Left lung (tissue), 10 donors: Measurements from ENCODE around the gene UBE2B. TPM values are rescaled to one million over a fixed set of nuclear protein-coding genes. Genes with fewer than 3 reads are reported as not detected.

Experiments
- ATAC-seq: fragments of 200-7000 bp; cut with Tn5 transposase; one replicate; pipeline ENCODE4 v1.9.1; 2020; ENCODE audit warnings: moderate library complexity
- DNase-seq, 4 donors: peaks; one replicate each; pipeline ENCODE4 v3.0.0-alpha.2; 2013 to 2020
- H3K27ac ChIP-seq, 2 donors: fragments of 200-600 bp; sonication (generic) in 1 of 2; one replicate each; pipeline versions ENCODE4 v1.5.0 to v1.8.0; 2020 to 2021
- H3K27me3 ChIP-seq, 2 donors: fragments of 200-600 bp; sonication (generic) in 1 of 2; one replicate each; pipeline versions ENCODE4 v1.5.0 to v1.8.0; 2020 to 2021
- H3K36me3 ChIP-seq, 2 donors: fragments of 200-600 bp; sonication (generic) in 1 of 2; one replicate each; pipeline versions ENCODE4 v1.5.0 to v1.8.0; 2020 to 2021
- H3K4me1 ChIP-seq, 2 donors: fragments of 200-600 bp; one replicate each; pipeline ENCODE4 v1.8.0; 2021
- H3K4me3 ChIP-seq, 2 donors: fragments of 200-600 bp; sonication (generic) in 1 of 2; one replicate each; pipeline versions ENCODE4 v1.5.0 to v1.8.0; 2020 to 2021; ENCODE audit warnings: mild to moderate bottlenecking in 1 of 2
- H3K9me3 ChIP-seq, 2 donors: fragments of 200-600 bp; sonication (generic) in 1 of 2; one replicate each; pipeline versions ENCODE4 v1.5.0 to v1.8.0; 2020 to 2021
- intact Hi-C, 2 donors: fragments of 100-400 bp; cut with DNase I; formaldehyde crosslinking; loops; one replicate each; pipeline versions ENCODE4 v1.11.2 to v1.14.2; 2022
- polyA plus RNA-seq, 6 donors: library from polyadenylated mRNA; unstranded; fragments of 120-200 nt; gene quantifications; one replicate each; pipeline ENCODE4 v1.2.1, GENCODE V29; 2013; ENCODE audit not compliant: insufficient read length in 6 of 6
- total RNA-seq, 2 donors: library from RNA; stranded (reverse); fragmentation: NEBNext Ultra II Directional; extraction: Animal tissue kit (Norgen Biotek cat#: 25700); gene quantifications; one replicate each; pipeline ENCODE4 v1.2.1, GENCODE V29; 2021
- TF ChIP-seq, protein P1 (sequence below), 2 donors: fragments of 200-600 bp; sonication (generic) in 1 of 2; IDR thresholded peaks; one replicate each; pipeline versions ENCODE4 v1.5.0 to v1.8.0; 2021; ENCODE audit warnings: antibody characterized with exemption in 2 of 2
- donor health status: DM: no; HTN: yes; CAD: no.
- donor health status: DM: no; HTN: no; CAD: no.

The UBE2B gene
- total and polyA plus RNA-seq, 8 donors = 95.9 to 143 (median 124) TPM

GRCh38 chr5:134411228-134411545 is 39.8 kb downstream of the UBE2B start:
- TF ChIP-seq, protein P1, sequence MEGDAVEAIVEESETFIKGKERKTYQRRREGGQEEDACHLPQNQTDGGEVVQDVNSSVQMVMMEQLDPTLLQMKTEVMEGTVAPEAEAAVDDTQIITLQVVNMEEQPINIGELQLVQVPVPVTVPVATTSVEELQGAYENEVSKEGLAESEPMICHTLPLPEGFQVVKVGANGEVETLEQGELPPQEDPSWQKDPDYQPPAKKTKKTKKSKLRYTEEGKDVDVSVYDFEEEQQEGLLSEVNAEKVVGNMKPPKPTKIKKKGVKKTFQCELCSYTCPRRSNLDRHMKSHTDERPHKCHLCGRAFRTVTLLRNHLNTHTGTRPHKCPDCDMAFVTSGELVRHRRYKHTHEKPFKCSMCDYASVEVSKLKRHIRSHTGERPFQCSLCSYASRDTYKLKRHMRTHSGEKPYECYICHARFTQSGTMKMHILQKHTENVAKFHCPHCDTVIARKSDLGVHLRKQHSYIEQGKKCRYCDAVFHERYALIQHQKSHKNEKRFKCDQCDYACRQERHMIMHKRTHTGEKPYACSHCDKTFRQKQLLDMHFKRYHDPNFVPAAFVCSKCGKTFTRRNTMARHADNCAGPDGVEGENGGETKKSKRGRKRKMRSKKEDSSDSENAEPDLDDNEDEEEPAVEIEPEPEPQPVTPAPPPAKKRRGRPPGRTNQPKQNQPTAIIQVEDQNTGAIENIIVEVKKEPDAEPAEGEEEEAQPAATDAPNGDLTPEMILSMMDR (IDR thresholded peaks at IDR 0.05) = no peak
- intact Hi-C loops = loop anchor here in 1 of 2 donors (10.0 kb wide), 1 partner anchor 114 kb away; the partner anchor contains the start of gene JADE2
- H3K4me1 ChIP-seq = peaks cover 15 to 32% of the 10 kb centered on the region in 2 donors
- H3K27me3 ChIP-seq = no peaks in the 10 kb centered on the region
- H3K4me3 ChIP-seq = peak overlapping the region; percentile 84 to 89
- H3K27ac ChIP-seq = peak overlapping the region in 1 of 2 donors; percentile 80
- H3K36me3 ChIP-seq = peaks cover 0 to 8% of the 10 kb centered on the region in 2 donors
- H3K9me3 ChIP-seq = no peaks in the 10 kb centered on the region
- no peak for DNase-seq
- ATAC-seq = no peak

DNA sequence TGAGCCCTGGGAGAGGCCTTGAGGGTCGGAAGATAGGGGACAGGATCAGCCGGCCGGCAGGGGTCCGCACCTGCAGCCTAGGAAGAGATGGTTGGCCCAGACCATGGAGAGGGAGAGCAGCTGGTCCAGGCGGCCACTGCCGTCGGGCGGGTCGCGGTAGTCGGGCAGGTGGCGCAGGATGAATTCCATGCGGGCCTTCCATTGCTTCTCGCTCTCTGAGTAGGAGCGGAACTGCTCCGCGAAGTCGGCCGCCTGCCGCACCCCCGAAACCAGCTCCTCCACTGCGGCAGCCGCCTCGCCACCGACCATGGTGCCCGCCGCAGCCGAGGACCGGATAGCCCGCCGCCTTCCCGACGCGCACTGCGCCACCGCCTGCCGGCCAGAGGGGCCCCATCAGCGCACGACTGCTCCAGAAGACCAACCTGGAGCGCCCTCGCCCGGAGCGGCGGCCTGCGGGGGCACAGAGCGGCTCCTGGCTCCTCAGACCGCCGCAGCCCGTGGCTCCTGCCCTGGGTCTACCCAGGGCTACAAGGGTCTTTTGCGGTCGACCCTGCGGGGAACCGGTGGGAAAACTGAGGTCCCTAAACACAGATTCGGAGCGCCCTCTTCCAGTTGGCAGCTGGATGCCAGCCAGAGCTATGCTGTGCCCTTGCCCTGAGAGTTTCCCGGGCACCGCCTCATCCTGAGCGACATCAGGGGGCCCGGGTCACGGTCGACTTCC is 40.3 kb downstream of the UBE2B start, which contains the start of gene CDKN2AIPNL:
TSS of gene CDKN2AIPNL (minus strand) at position 336 of the 721 bp plus-strand sequence. CDS start at position 309, 27 bp downstream.
- Histone ChIP-seq H3K4me3 (peak within 1 kb of the TSS; percentile 84 to 89), H3K27me3 (no peaks in the 10 kb centered on the region), H3K9me3 (no peaks in the 10 kb centered on the region), H3K27ac (peak within 1 kb of the TSS; percentile 78 to 80), H3K4me1 (peaks cover 15 to 32% of the 10 kb centered on the region in 2 donors), H3K36me3 (peaks cover 0 to 3% of the 10 kb centered on the region in 2 donors)
- TF ChIP-seq, protein P1 (IDR thresholded peaks at IDR 0.05) = peak; percentile 72 to 80
- peak; percentile 79 to 99 (median 93) for DNase-seq
- ATAC-seq = peak; percentile 100
- intact Hi-C loops = loop anchor here in 1 of 2 donors (10.0 kb wide), 1 partner anchor 113 kb away; the partner anchor contains the start of gene JADE2

- H3K27me3 ChIP-seq = no peaks in the 10 kb centered on the region
- no peaks in the 10 kb centered on the region for H3K36me3 ChIP-seq
- ATAC-seq (no peak), DNase-seq (no peak)
- TF ChIP-seq, protein P1 (IDR thresholded peaks at IDR 0.05) = no peak
- intact Hi-C loops = loop anchor here in 1 of 2 donors (10.0 kb wide), 1 partner anchor 112 kb away; the partner anchor contains the start of gene JADE2
- H3K27ac ChIP-seq = no peak overlapping the region
- H3K4me1 ChIP-seq = peaks cover 15 to 32% of the 10 kb centered on the region in 2 donors
- no peaks in the 10 kb centered on the region for H3K9me3 ChIP-seq
- H3K4me3 ChIP-seq = no peak overlapping the region
Observed at GRCh38 chr5:134413046-134413445, 41.7 kb downstream of the UBE2B start.

DNA sequence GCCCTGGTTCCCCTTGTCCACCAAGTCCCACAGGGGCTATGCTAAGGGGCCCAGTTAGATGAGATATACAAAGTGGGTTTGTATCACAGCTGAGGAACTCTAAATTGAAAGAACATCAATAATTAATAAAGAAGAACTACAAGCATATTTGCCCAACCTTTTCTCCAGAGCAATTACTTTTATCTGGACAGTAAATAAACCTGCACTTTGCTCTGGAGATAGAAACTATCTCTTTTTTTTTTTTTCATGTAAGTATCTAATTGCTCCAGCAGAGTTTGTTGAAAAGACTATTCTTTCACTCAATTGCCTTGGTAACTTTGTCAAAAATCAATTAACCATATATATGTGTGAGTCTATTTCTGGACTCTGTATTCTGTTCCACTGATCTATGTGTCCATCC is 46.3 kb downstream of the UBE2B start:
- no peak for DNase-seq
- Histone ChIP-seq H3K9me3 (peaks cover 0 to 7% of the 10 kb centered on the region in 2 donors), H3K4me3 (no peak overlapping the region), H3K36me3 (no peaks in the 10 kb centered on the region), H3K27me3 (no peaks in the 10 kb centered on the region), H3K27ac (no peak overlapping the region), H3K4me1 (peaks cover 0 to 2% of the 10 kb centered on the region in 2 donors)
- intact Hi-C loops = loop anchor here in 1 of 2 donors (10.0 kb wide), 1 partner anchor 107 kb away; the partner anchor contains the start of gene JADE2
- TF ChIP-seq, protein P1 (IDR thresholded peaks at IDR 0.05) = no peak
- ATAC-seq = no peak

DNA sequence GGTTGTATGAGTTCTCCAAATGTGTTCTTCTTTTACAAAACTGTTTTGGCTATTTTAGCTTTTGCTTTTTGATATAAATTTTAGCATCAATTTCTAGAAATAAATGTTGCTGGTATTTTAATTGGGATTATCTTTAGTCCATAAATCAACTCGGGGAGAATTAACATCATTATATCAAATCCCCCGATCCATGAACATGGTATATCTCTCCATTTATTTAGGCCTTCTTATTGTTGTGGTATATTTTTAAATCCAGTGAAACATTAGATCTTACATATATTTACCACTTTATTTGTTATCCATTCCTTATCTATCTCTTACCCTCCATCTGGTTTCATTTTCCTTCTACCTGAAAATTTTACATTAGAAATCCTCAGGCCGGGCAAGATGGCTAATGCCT is 47.6 kb downstream of the UBE2B start:
- intact Hi-C loops = loop anchor here in 1 of 2 donors (10.0 kb wide), 1 partner anchor 106 kb away; the partner anchor contains the start of gene JADE2
- ATAC-seq = no peak

More for the DNA sequence above, 47.6 kb downstream of the UBE2B start:
- DNase-seq = no peak
- Histone ChIP-seq H3K36me3 (no peaks in the 10 kb centered on the region), H3K9me3 (peaks cover 0 to 7% of the 10 kb centered on the region in 2 donors), H3K4me1 (no peaks in the 10 kb centered on the region), H3K27me3 (no peaks in the 10 kb centered on the region), H3K4me3 (no peak overlapping the region), H3K27ac (no peak overlapping the region)
- TF ChIP-seq, protein P1 (IDR thresholded peaks at IDR 0.05) = no peak
